OCI-LY7 (cell line): ENCODE measurements around the gene BLM.

Experiments used
- EZH2phosphoT487 ChIP-seq: fragments of 200-600 bp; sonication (generic); IDR thresholded peaks from 2 replicates; pipeline ENCODE4 v1.6.1; 2018; ENCODE audit warnings: low read depth, borderline replicate concordance, mild to moderate bottlenecking, mixed run types, antibody characterized with exemption, low read length, moderate library complexity, mixed read lengths
- TF ChIP-seq, protein P1 (sequence below): fragments of 200-600 bp; sonication (generic); conservative IDR thresholded peaks from 2 replicates; pipeline ENCODE4 v1.5.1; 2014; ENCODE audit warnings: mild to moderate bottlenecking, antibody characterized with exemption, low read length, moderate library complexity, mixed read lengths

- TF ChIP-seq, protein P1, sequence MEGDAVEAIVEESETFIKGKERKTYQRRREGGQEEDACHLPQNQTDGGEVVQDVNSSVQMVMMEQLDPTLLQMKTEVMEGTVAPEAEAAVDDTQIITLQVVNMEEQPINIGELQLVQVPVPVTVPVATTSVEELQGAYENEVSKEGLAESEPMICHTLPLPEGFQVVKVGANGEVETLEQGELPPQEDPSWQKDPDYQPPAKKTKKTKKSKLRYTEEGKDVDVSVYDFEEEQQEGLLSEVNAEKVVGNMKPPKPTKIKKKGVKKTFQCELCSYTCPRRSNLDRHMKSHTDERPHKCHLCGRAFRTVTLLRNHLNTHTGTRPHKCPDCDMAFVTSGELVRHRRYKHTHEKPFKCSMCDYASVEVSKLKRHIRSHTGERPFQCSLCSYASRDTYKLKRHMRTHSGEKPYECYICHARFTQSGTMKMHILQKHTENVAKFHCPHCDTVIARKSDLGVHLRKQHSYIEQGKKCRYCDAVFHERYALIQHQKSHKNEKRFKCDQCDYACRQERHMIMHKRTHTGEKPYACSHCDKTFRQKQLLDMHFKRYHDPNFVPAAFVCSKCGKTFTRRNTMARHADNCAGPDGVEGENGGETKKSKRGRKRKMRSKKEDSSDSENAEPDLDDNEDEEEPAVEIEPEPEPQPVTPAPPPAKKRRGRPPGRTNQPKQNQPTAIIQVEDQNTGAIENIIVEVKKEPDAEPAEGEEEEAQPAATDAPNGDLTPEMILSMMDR = no peak
- no peak for TF ChIP-seq EZH2phosphoT487
Measured at GRCh38 chr15:90859234-90860131, 142.3 kb downstream of the BLM start.
